NT2/D1 (cell line): ENCODE results near the gene IFNL1.

Source experiments
- SUZ12 ChIP-seq: IDR thresholded peaks from 2 replicates; pipeline ENCODE4 v1.6.1; 2011; ENCODE audit not compliant: insufficient read length, insufficient read depth; ENCODE audit errors: extremely low read depth
- YY1 ChIP-seq: IDR thresholded peaks from 2 replicates; pipeline ENCODE4 v1.6.1; 2011; ENCODE audit not compliant: insufficient read length, insufficient read depth
- ZNF274 ChIP-seq: IDR thresholded peaks from 2 replicates; pipeline ENCODE4 v1.6.1; 2011; ENCODE audit warnings: mild to moderate bottlenecking, low read depth, low read length

GRCh38 chr19:39316627-39317321, 20.6 kb downstream of the IFNL1 start:
- no peak for TF ChIP-seq YY1
- TF ChIP-seq SUZ12 = no peak
- no peak for TF ChIP-seq ZNF274
